MM.1S (cell line): ENCODE data around the gene ENTPD3.

Experiments
- DNase-seq: peaks from one replicate; pipeline ENCODE4 v3.0.0-alpha.2; 2015
- H2AFZ ChIP-seq: fragments of 300-600 bp; sonication (generic); 2 replicates; pipeline ENCODE4 v1.6.0; 2016; ENCODE audit warnings: antibody characterized with exemption, low read length
- H3F3A ChIP-seq: fragments of 300-600 bp; sonication (generic); 2 replicates; pipeline ENCODE4 v1.6.1; 2016; ENCODE audit warnings: mild to moderate bottlenecking, antibody characterized with exemption, low read length, moderate library complexity, mixed read lengths; ENCODE audit not compliant: insufficient read depth
- H3K27ac ChIP-seq: fragments of 300-600 bp; sonication (generic); 2 replicates; pipeline ENCODE4 v1.5.1; 2016; ENCODE audit warnings: mild to moderate bottlenecking, low read length
- H3K27me3 ChIP-seq: fragments of 300-600 bp; sonication (generic); replicated peaks from 2 replicates; pipeline ENCODE4 v1.6.0; 2016; ENCODE audit warnings: low read length; ENCODE audit not compliant: insufficient read depth
- H3K36me3 ChIP-seq: fragments of 300-600 bp; sonication (generic); replicated peaks from 2 replicates; pipeline ENCODE4 v1.6.1; 2016; ENCODE audit warnings: mild to moderate bottlenecking, low read length, mixed read lengths; ENCODE audit not compliant: insufficient read depth
- H3K4me1 ChIP-seq: fragments of 300-600 bp; sonication (generic); 2 replicates; pipeline ENCODE4 v1.6.1; 2016; ENCODE audit warnings: low read length, mixed read lengths
- H3K4me2 ChIP-seq: fragments of 300-600 bp; sonication (generic); 2 replicates; pipeline ENCODE4 v1.6.0; 2016; ENCODE audit warnings: low read depth, low read length
- H3K4me3 ChIP-seq: fragments of 300-600 bp; sonication (generic); 2 replicates; pipeline ENCODE4 v1.5.1; 2016; ENCODE audit warnings: low read length, mixed read lengths
- H3K79me2 ChIP-seq: fragments of 300-600 bp; sonication (generic); 2 replicates; pipeline ENCODE4 v1.6.1; 2016; ENCODE audit warnings: mixed run types, low read length, mixed read lengths
- H3K9ac ChIP-seq: fragments of 300-600 bp; sonication (generic); 2 replicates; pipeline ENCODE4 v1.6.1; 2016; ENCODE audit warnings: low read length, mixed read lengths
- H3K9me2 ChIP-seq: fragments of 300-600 bp; sonication (generic); replicated peaks from 2 replicates; pipeline ENCODE4 v1.6.1; 2016; ENCODE audit warnings: mild to moderate bottlenecking, low read length, mixed read lengths; ENCODE audit not compliant: insufficient read depth
- H3K9me3 ChIP-seq: fragments of 300-600 bp; sonication (generic); replicated peaks from 2 replicates; pipeline ENCODE4 v1.6.1; 2016; ENCODE audit warnings: mild to moderate bottlenecking, low read length, mixed read lengths; ENCODE audit not compliant: insufficient read depth
- H4K20me1 ChIP-seq: fragments of 300-600 bp; sonication (generic); 2 replicates; pipeline ENCODE4 v1.6.1; 2016; ENCODE audit warnings: mild to moderate bottlenecking, low read length, moderate library complexity, mixed read lengths; ENCODE audit not compliant: insufficient read depth
- CTCF ChIP-seq: fragments of 300-600 bp; sonication (generic); IDR thresholded peaks from 2 replicates; pipeline ENCODE4 v1.5.1; 2016; ENCODE audit warnings: antibody characterized with exemption, low read length, mixed read lengths
- EZH2 ChIP-seq: fragments of 300-600 bp; sonication (generic); optimal IDR thresholded peaks from 2 replicates; pipeline ENCODE3; 2017; ENCODE audit warnings: low read depth, mild to moderate bottlenecking, antibody characterized with exemption, low read length, mixed read lengths
- EZH2phosphoT487 ChIP-seq: fragments of 300-600 bp; sonication (generic); IDR thresholded peaks from 2 replicates; pipeline ENCODE4 v1.6.1; 2018; ENCODE audit warnings: antibody characterized with exemption, low read length

Gene ENTPD3

GRCh38 chr3:40465111-40465407 is 78.1 kb downstream of the ENTPD3 start:
- H3K4me1 ChIP-seq, result no peaks in the 10 kb centered on the region
- H3K36me3 ChIP-seq, result peaks cover 8% of the 10 kb centered on the region
- no peaks in the 10 kb centered on the region for H3K27me3 ChIP-seq
- no peaks in the 10 kb centered on the region for H3K9me3 ChIP-seq
- no peak overlapping the region for H3K4me3 ChIP-seq
- peaks cover 3% of the 10 kb centered on the region; the same call in 1 of the 2 replicates for H4K20me1 ChIP-seq
- DNase-seq, result no peak
- H3K9ac ChIP-seq, result no peak overlapping the region
- peaks cover 30% of the 10 kb centered on the region for H3F3A ChIP-seq
- H2AFZ ChIP-seq, result no peak overlapping the region
- H3K27ac ChIP-seq, result no peak overlapping the region
- H3K4me2 ChIP-seq, result no peak overlapping the region
- no peak for TF ChIP-seq CTCF
- no peak for TF ChIP-seq EZH2phosphoT487
- TF ChIP-seq EZH2, result no peak
- peaks cover 3% of the 10 kb centered on the region; the same call in 1 of the 2 replicates for H3K79me2 ChIP-seq
- H3K9me2 ChIP-seq, result no peaks in the 10 kb centered on the region

GRCh38 chr3:40465456-40465855 is 78.5 kb downstream of the ENTPD3 start:
- Histone ChIP-seq H3K4me2 (no peak overlapping the region), H3K4me3 (no peak overlapping the region), H3K27ac (no peak overlapping the region), H3K9me3 (no peaks in the 10 kb centered on the region), H3K79me2 (no peaks in the 10 kb centered on the region), H2AFZ (no peak overlapping the region), H3K27me3 (no peaks in the 10 kb centered on the region), H3K9me2 (no peaks in the 10 kb centered on the region), H3K9ac (no peak overlapping the region), H3K4me1 (no peaks in the 10 kb centered on the region), H3K36me3 (peaks cover 8% of the 10 kb centered on the region), H4K20me1 (no peaks in the 10 kb centered on the region), H3F3A (peaks cover 30% of the 10 kb centered on the region)
- DNase-seq, result no peak
- TF ChIP-seq EZH2phosphoT487 (no peak), CTCF (no peak), EZH2 (no peak)

- no peak overlapping the region for H3K4me3 ChIP-seq
- H3K9me3 ChIP-seq, result no peaks in the 10 kb centered on the region
- H3K36me3 ChIP-seq, result peaks cover 6% of the 10 kb centered on the region
- no peaks in the 10 kb centered on the region for H3K4me1 ChIP-seq
- no peak overlapping the region for H3K4me2 ChIP-seq
- H3F3A ChIP-seq, result peaks cover 27% of the 10 kb centered on the region
- no peaks in the 10 kb centered on the region for H3K27me3 ChIP-seq
- no peaks in the 10 kb centered on the region for H3K9me2 ChIP-seq
- H4K20me1 ChIP-seq, result no peaks in the 10 kb centered on the region
- H3K27ac ChIP-seq, result no peak overlapping the region
- H2AFZ ChIP-seq, result no peak overlapping the region
- DNase-seq, result no peak
- no peak for TF ChIP-seq EZH2
- TF ChIP-seq EZH2phosphoT487, result no peak
- no peak for TF ChIP-seq CTCF
- H3K9ac ChIP-seq, result no peak overlapping the region
- H3K79me2 ChIP-seq, result no peaks in the 10 kb centered on the region
These were observed 81.0 kb downstream of the ENTPD3 start for GRCh38 chr3:40468018-40468417.

GRCh38 chr3:40470701-40471100 is 83.7 kb downstream of the ENTPD3 start:
- Histone ChIP-seq H3K4me2 (no peak overlapping the region), H3K27ac (no peak overlapping the region), H3K27me3 (no peaks in the 10 kb centered on the region), H3K36me3 (no peaks in the 10 kb centered on the region), H3K9me2 (no peaks in the 10 kb centered on the region), H3K9me3 (no peaks in the 10 kb centered on the region), H3K4me1 (no peaks in the 10 kb centered on the region), H2AFZ (no peak overlapping the region), H4K20me1 (no peaks in the 10 kb centered on the region), H3K9ac (no peak overlapping the region), H3K4me3 (no peak overlapping the region), H3K79me2 (no peaks in the 10 kb centered on the region), H3F3A (peaks cover 12% of the 10 kb centered on the region)
- no peak for TF ChIP-seq CTCF
- TF ChIP-seq EZH2, result no peak
- no peak for TF ChIP-seq EZH2phosphoT487
- DNase-seq, result no peak
